ENCODE results near the gene MACROD2.

GRCh38 chr20:16011519-16011918 lies 2016.2 kb downstream of the MACROD2 start:
- TF ChIP-seq ZNF837 (tag by site-specific recombination; IDR thresholded peaks at IDR 0.05) (no peak), ZNF140 (tag by site-specific recombination; IDR thresholded peaks at IDR 0.05) (no peak), YY1 (tag by site-specific recombination; IDR thresholded peaks at IDR 0.05) (no peak)
